MM.1S (cell line): ENCODE data around the gene TAF6.

Experiments used
- DNase-seq: peaks from one replicate; pipeline ENCODE4 v3.0.0-alpha.2; 2015
- H2AFZ ChIP-seq: fragments of 300-600 bp; sonication (generic); 2 replicates; pipeline ENCODE4 v1.6.0; 2016; ENCODE audit warnings: antibody characterized with exemption, low read length
- H3F3A ChIP-seq: fragments of 300-600 bp; sonication (generic); 2 replicates; pipeline ENCODE4 v1.6.1; 2016; ENCODE audit warnings: mild to moderate bottlenecking, antibody characterized with exemption, low read length, moderate library complexity, mixed read lengths; ENCODE audit not compliant: insufficient read depth
- H3K27ac ChIP-seq: fragments of 300-600 bp; sonication (generic); 2 replicates; pipeline ENCODE4 v1.5.1; 2016; ENCODE audit warnings: mild to moderate bottlenecking, low read length
- H3K27me3 ChIP-seq: fragments of 300-600 bp; sonication (generic); replicated peaks from 2 replicates; pipeline ENCODE4 v1.6.0; 2016; ENCODE audit warnings: low read length; ENCODE audit not compliant: insufficient read depth
- H3K36me3 ChIP-seq: fragments of 300-600 bp; sonication (generic); replicated peaks from 2 replicates; pipeline ENCODE4 v1.6.1; 2016; ENCODE audit warnings: mild to moderate bottlenecking, low read length, mixed read lengths; ENCODE audit not compliant: insufficient read depth
- H3K4me1 ChIP-seq: fragments of 300-600 bp; sonication (generic); 2 replicates; pipeline ENCODE4 v1.6.1; 2016; ENCODE audit warnings: low read length, mixed read lengths
- H3K4me2 ChIP-seq: fragments of 300-600 bp; sonication (generic); 2 replicates; pipeline ENCODE4 v1.6.0; 2016; ENCODE audit warnings: low read depth, low read length
- H3K4me3 ChIP-seq: fragments of 300-600 bp; sonication (generic); 2 replicates; pipeline ENCODE4 v1.5.1; 2016; ENCODE audit warnings: low read length, mixed read lengths
- H3K79me2 ChIP-seq: fragments of 300-600 bp; sonication (generic); 2 replicates; pipeline ENCODE4 v1.6.1; 2016; ENCODE audit warnings: mixed run types, low read length, mixed read lengths
- H3K9ac ChIP-seq: fragments of 300-600 bp; sonication (generic); 2 replicates; pipeline ENCODE4 v1.6.1; 2016; ENCODE audit warnings: low read length, mixed read lengths
- H3K9me2 ChIP-seq: fragments of 300-600 bp; sonication (generic); replicated peaks from 2 replicates; pipeline ENCODE4 v1.6.1; 2016; ENCODE audit warnings: mild to moderate bottlenecking, low read length, mixed read lengths; ENCODE audit not compliant: insufficient read depth
- H3K9me3 ChIP-seq: fragments of 300-600 bp; sonication (generic); replicated peaks from 2 replicates; pipeline ENCODE4 v1.6.1; 2016; ENCODE audit warnings: mild to moderate bottlenecking, low read length, mixed read lengths; ENCODE audit not compliant: insufficient read depth
- H4K20me1 ChIP-seq: fragments of 300-600 bp; sonication (generic); 2 replicates; pipeline ENCODE4 v1.6.1; 2016; ENCODE audit warnings: mild to moderate bottlenecking, low read length, moderate library complexity, mixed read lengths; ENCODE audit not compliant: insufficient read depth
- CTCF ChIP-seq: fragments of 300-600 bp; sonication (generic); IDR thresholded peaks from 2 replicates; pipeline ENCODE4 v1.5.1; 2016; ENCODE audit warnings: antibody characterized with exemption, low read length, mixed read lengths
- EZH2 ChIP-seq: fragments of 300-600 bp; sonication (generic); optimal IDR thresholded peaks from 2 replicates; pipeline ENCODE3; 2017; ENCODE audit warnings: low read depth, mild to moderate bottlenecking, antibody characterized with exemption, low read length, mixed read lengths
- EZH2phosphoT487 ChIP-seq: fragments of 300-600 bp; sonication (generic); IDR thresholded peaks from 2 replicates; pipeline ENCODE4 v1.6.1; 2018; ENCODE audit warnings: antibody characterized with exemption, low read length

TAF6 gene

GRCh38 chr7:100091411-100092181, 27.6 kb downstream of the TAF6 start:
- no peak for DNase-seq
- H3K4me2 ChIP-seq = no peak overlapping the region
- no peaks in the 10 kb centered on the region for H3K27me3 ChIP-seq
- H2AFZ ChIP-seq = no peak overlapping the region
- H3K4me3 ChIP-seq = no peak overlapping the region
- peaks cover 9% of the 10 kb centered on the region; the same call in 1 of the 2 replicates for H3K4me1 ChIP-seq
- H3K9me2 ChIP-seq = no peaks in the 10 kb centered on the region
- no peaks in the 10 kb centered on the region for H3K9me3 ChIP-seq
- no peak overlapping the region for H3K27ac ChIP-seq
- TF ChIP-seq EZH2 = no peak
- TF ChIP-seq CTCF = no peak; the same call in 1 of the 2 replicates
- no peak for TF ChIP-seq EZH2phosphoT487
- H3K36me3 ChIP-seq = peaks cover 33% of the 10 kb centered on the region
- peaks cover 58% of the 10 kb centered on the region for H3K79me2 ChIP-seq
- H3F3A ChIP-seq = peaks cover 54% of the 10 kb centered on the region
- no peaks in the 10 kb centered on the region for H4K20me1 ChIP-seq
- no peak overlapping the region for H3K9ac ChIP-seq

- H4K20me1 ChIP-seq = no peaks in the 10 kb centered on the region
- no peaks in the 10 kb centered on the region for H3K9me2 ChIP-seq
- H3K79me2 ChIP-seq = peaks cover 51% of the 10 kb centered on the region
- H3K4me2 ChIP-seq = no peak overlapping the region
- H3K4me3 ChIP-seq = no peak overlapping the region
- no peak for TF ChIP-seq EZH2phosphoT487
- no peak for TF ChIP-seq EZH2
- TF ChIP-seq CTCF = no peak
- peaks cover 9% of the 10 kb centered on the region; the same call in 1 of the 2 replicates for H3K4me1 ChIP-seq
- DNase-seq = no peak
- H3F3A ChIP-seq = peaks cover 51% of the 10 kb centered on the region
- H3K27ac ChIP-seq = no peak overlapping the region
- no peak overlapping the region for H3K9ac ChIP-seq
- H3K9me3 ChIP-seq = no peaks in the 10 kb centered on the region
- H3K27me3 ChIP-seq = no peaks in the 10 kb centered on the region
- no peak overlapping the region for H2AFZ ChIP-seq
- peaks cover 31% of the 10 kb centered on the region for H3K36me3 ChIP-seq
Observed at GRCh38 chr7:100090527-100091410, 28.4 kb downstream of the TAF6 start.

- Histone ChIP-seq H4K20me1 (no peaks in the 10 kb centered on the region), H2AFZ (peak overlapping the region; percentile 65), H3K79me2 (peaks cover 40% of the 10 kb centered on the region), H3K4me2 (peak overlapping the region; percentile 97), H3K36me3 (peaks cover 23% of the 10 kb centered on the region), H3K4me3 (peak overlapping the region; percentile 83), H3K4me1 (peaks cover 9% of the 10 kb centered on the region; the same call in 1 of the 2 replicates), H3K27ac (peak overlapping the region; percentile 47; the same call in 1 of the 2 replicates), H3K9me3 (no peaks in the 10 kb centered on the region), H3K9me2 (no peaks in the 10 kb centered on the region), H3K9ac (peak overlapping the region; percentile 86), H3K27me3 (no peaks in the 10 kb centered on the region), H3F3A (peaks cover 43% of the 10 kb centered on the region)
- TF ChIP-seq CTCF (no peak), EZH2phosphoT487 (no peak), EZH2 (no peak)
- DNase-seq = no peak
Observed at GRCh38 chr7:100089458-100090196, 29.5 kb downstream of the TAF6 start.
